DOHH2 (cell line): Measurements from ENCODE around the gene DIRAS2.

ENCODE experiments used
- H3F3A ChIP-seq: fragments of 200-600 bp; sonication (generic), shearing (Covaris generic); 2 replicates; pipeline ENCODE4 v1.6.0; 2016; ENCODE audit warnings: antibody characterized with exemption, mild to moderate bottlenecking; ENCODE audit not compliant: control insufficient read depth, insufficient read depth
- H3K27ac ChIP-seq: fragments of 200-600 bp; sonication (generic); 2 replicates; pipeline ENCODE4 v1.5.1; 2014; ENCODE audit warnings: low read depth, mild to moderate bottlenecking, low read length, moderate library complexity
- H3K27me3 ChIP-seq: fragments of 200-600 bp; sonication (generic); 2 replicates; pipeline ENCODE4 v1.6.1; 2014; ENCODE audit warnings: mild to moderate bottlenecking, low read length, mixed read lengths; ENCODE audit not compliant: control insufficient read depth
- H3K36me3 ChIP-seq: fragments of 200-600 bp; sonication (generic); 2 replicates; pipeline ENCODE4 v1.6.1; 2014; ENCODE audit warnings: mild to moderate bottlenecking, low read length, moderate library complexity, mixed read lengths; ENCODE audit not compliant: control insufficient read depth
- H3K4me1 ChIP-seq: fragments of 200-600 bp; sonication (generic); 2 replicates; pipeline ENCODE4 v1.6.1; 2014; ENCODE audit warnings: mild to moderate bottlenecking, low read length, mixed read lengths; ENCODE audit not compliant: control insufficient read depth
- H3K4me2 ChIP-seq: fragments of 200-600 bp; sonication (generic); 2 replicates; pipeline ENCODE4 v1.6.0; 2014; ENCODE audit warnings: mild to moderate bottlenecking, low read length, moderate library complexity
- H3K4me3 ChIP-seq: fragments of 200-600 bp; sonication (generic); 2 replicates; pipeline ENCODE4 v1.5.1; 2014; ENCODE audit warnings: mild to moderate bottlenecking, low read length, mixed read lengths
- H3K79me2 ChIP-seq: fragments of 200-600 bp; sonication (generic); 2 replicates; pipeline ENCODE4 v1.6.1; 2014; ENCODE audit warnings: mild to moderate bottlenecking, low read length, mixed read lengths; ENCODE audit not compliant: control insufficient read depth
- H3K9me2 ChIP-seq: fragments of 200-600 bp; sonication (generic); replicated peaks from 2 replicates; pipeline ENCODE4 v1.6.1; 2014; ENCODE audit warnings: mild to moderate bottlenecking, low read length, mixed read lengths; ENCODE audit not compliant: control insufficient read depth
- H3K9me3 ChIP-seq: fragments of 200-600 bp; sonication (generic); 2 replicates; pipeline ENCODE4 v1.6.1; 2014; ENCODE audit warnings: antibody characterized with exemption, low read length, mixed read lengths; ENCODE audit not compliant: control insufficient read depth, insufficient read depth
- H4K20me1 ChIP-seq: fragments of 200-600 bp; sonication (generic); 2 replicates; pipeline ENCODE4 v1.6.0; 2014; ENCODE audit warnings: low read depth, mild to moderate bottlenecking, antibody characterized with exemption, low read length, moderate library complexity; ENCODE audit not compliant: control insufficient read depth, insufficient read depth
- CTCF ChIP-seq: fragments of 200-600 bp; sonication (generic); IDR thresholded peaks from one replicate; pipeline ENCODE4 v1.5.1; 2014; ENCODE audit warnings: antibody characterized with exemption, mild to moderate bottlenecking, low read depth, low read length; ENCODE audit not compliant: poor library complexity, severe bottlenecking
- EZH2phosphoT487 ChIP-seq: fragments of 200-600 bp; sonication (generic); IDR thresholded peaks from 2 replicates; pipeline ENCODE4 v1.6.1; 2017; ENCODE audit warnings: borderline replicate concordance, mild to moderate bottlenecking, antibody characterized with exemption, low read length, moderate library complexity, mixed read lengths

DIRAS2 gene

GRCh38 chr9:90579181-90579580 lies 63.4 kb downstream of the DIRAS2 start:
- H3K9me2 ChIP-seq, result no peaks in the 10 kb centered on the region
- H3F3A ChIP-seq, result no peaks in the 10 kb centered on the region
- no peak overlapping the region for H3K4me3 ChIP-seq
- H3K36me3 ChIP-seq, result no peaks in the 10 kb centered on the region
- H4K20me1 ChIP-seq, result no peaks in the 10 kb centered on the region
- H3K79me2 ChIP-seq, result no peaks in the 10 kb centered on the region
- H3K4me2 ChIP-seq, result no peak overlapping the region
- no peaks in the 10 kb centered on the region for H3K9me3 ChIP-seq
- peaks cover 4% of the 10 kb centered on the region; the same call in 1 of the 2 replicates for H3K27me3 ChIP-seq
- TF ChIP-seq EZH2phosphoT487 (no peak), CTCF (no peak)
- H3K27ac ChIP-seq, result no peak overlapping the region
- no peaks in the 10 kb centered on the region for H3K4me1 ChIP-seq

DNA sequence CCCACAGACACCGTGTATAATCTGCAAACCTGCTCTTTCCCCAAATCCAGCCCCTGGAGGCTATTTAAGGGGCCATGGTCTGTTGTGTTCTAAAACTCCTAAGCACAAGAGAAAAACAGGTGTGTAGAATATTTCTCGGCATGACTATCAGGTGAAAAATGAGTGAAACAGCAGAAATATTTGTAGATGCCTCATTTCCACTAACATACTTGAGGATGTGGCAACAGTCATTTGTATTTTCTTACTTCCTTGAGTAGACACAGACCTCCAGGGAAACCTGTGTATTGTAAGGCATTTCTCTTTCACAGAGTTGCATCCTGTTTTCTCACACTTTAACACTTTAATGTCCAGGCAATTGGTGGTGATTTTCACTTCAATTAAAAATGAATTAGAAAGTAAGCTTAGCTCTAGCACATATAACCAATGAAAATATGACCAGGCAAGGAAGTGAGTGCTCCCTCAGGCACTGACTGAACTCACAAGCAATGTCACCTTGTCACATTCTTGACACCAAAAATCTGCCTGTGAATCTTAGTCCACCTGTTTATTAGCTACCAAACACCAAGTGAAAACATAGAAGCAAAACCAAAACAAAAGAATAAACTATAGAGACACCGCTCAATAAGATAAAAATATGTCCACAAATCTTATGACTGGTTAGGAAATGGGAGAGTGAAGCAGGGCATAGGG lies 64.4 kb downstream of the DIRAS2 start:
- H3K4me2 ChIP-seq, result no peak overlapping the region
- H3K9me2 ChIP-seq, result no peaks in the 10 kb centered on the region
- H3F3A ChIP-seq, result no peaks in the 10 kb centered on the region
- H3K4me1 ChIP-seq, result no peaks in the 10 kb centered on the region
- no peaks in the 10 kb centered on the region for H3K9me3 ChIP-seq
- TF ChIP-seq EZH2phosphoT487 (no peak), CTCF (no peak)
- peaks cover 4% of the 10 kb centered on the region; the same call in 1 of the 2 replicates for H3K27me3 ChIP-seq
- H3K36me3 ChIP-seq, result no peaks in the 10 kb centered on the region
- no peaks in the 10 kb centered on the region for H4K20me1 ChIP-seq
- H3K79me2 ChIP-seq, result no peaks in the 10 kb centered on the region
- H3K27ac ChIP-seq, result no peak overlapping the region
- H3K4me3 ChIP-seq, result no peak overlapping the region

GRCh38 chr9:90569511-90569910 lies 73.1 kb downstream of the DIRAS2 start:
- Histone ChIP-seq H3K9me3 (no peaks in the 10 kb centered on the region), H3K27ac (no peak overlapping the region), H3K4me2 (no peak overlapping the region), H4K20me1 (no peaks in the 10 kb centered on the region), H3K27me3 (peaks cover 9% of the 10 kb centered on the region; the same call in 1 of the 2 replicates), H3K9me2 (no peaks in the 10 kb centered on the region), H3K79me2 (no peaks in the 10 kb centered on the region), H3K4me3 (no peak overlapping the region), H3K36me3 (no peaks in the 10 kb centered on the region), H3F3A (no peaks in the 10 kb centered on the region), H3K4me1 (peaks cover 5% of the 10 kb centered on the region; the same call in 1 of the 2 replicates)
- TF ChIP-seq EZH2phosphoT487, result no peak
- no peak for TF ChIP-seq CTCF
